CD4-positive, alpha-beta T cell (primary cell): Measurements from ENCODE around the gene JAK2. TPM values are rescaled to one million over a fixed set of nuclear protein-coding genes. Genes with fewer than 3 reads are reported as not detected.

Source experiments
- ATAC-seq: fragments of 200-7000 bp; cut with Tn5 transposase; one replicate; pipeline ENCODE4 v1.10.0; 2022; ENCODE audit warnings: mild to moderate bottlenecking; ENCODE audit not compliant: poor library complexity
- CTCF ChIA-PET: fragments of 350-600 bp; sonication (Branson Sonifier 250); formaldehyde crosslinking; loops from one replicate; lab custom pipeline; 2021; ENCODE audit warnings: antibody characterized with exemption, inconsistent platforms; lab: Charles Lee
- POLR2A ChIA-PET: fragments of 350-600 bp; sonication (Branson Sonifier 250); formaldehyde crosslinking; loops from one replicate; lab custom pipeline; 2021; ENCODE audit warnings: antibody characterized with exemption, inconsistent platforms; lab: Charles Lee
- DNase-seq, 14 experiments: peaks; one replicate each; pipeline ENCODE4 v3.0.0-alpha.2; 2013 to 2020; ENCODE audit warnings: mixed read lengths in 2 of 14
- H3K27ac ChIP-seq, 2 donors: one replicate each; pipeline versions ENCODE4 v1.5.1 to v1.7.0; 2013; ENCODE audit warnings: low read length in 2 of 2, low read depth in 1 of 2, mild to moderate bottlenecking in 1 of 2
- H3K27me3 ChIP-seq, 2 experiments: 1 replicate in 1 of 2; 2 replicates in 1 of 2; pipeline versions ENCODE4 v1.6.1 to v1.7.0; 2013; ENCODE audit warnings: low read length in 2 of 2, control low read depth in 1 of 2, mild to moderate bottlenecking in 1 of 2, moderate library complexity in 1 of 2; ENCODE audit not compliant: insufficient read depth in 2 of 2, control insufficient read depth in 1 of 2
- H3K36me3 ChIP-seq: one replicate; pipeline ENCODE4 v1.6.1; 2013; ENCODE audit warnings: low read length, control low read depth; ENCODE audit not compliant: insufficient read depth
- H3K4me1 ChIP-seq: one replicate; pipeline ENCODE4 v1.6.1; 2013; ENCODE audit warnings: low read length, control low read depth; ENCODE audit not compliant: insufficient read depth
- H3K4me3 ChIP-seq: one replicate; pipeline ENCODE4 v1.5.1; 2013; ENCODE audit warnings: mild to moderate bottlenecking, low read length, moderate library complexity
- H3K9me3 ChIP-seq, 2 experiments: 1 replicate in 1 of 2; 2 replicates in 1 of 2; pipeline versions ENCODE4 v1.6.1 to v1.7.0; 2013; ENCODE audit warnings: low read length in 2 of 2, mild to moderate bottlenecking in 2 of 2, control low read depth in 1 of 2, moderate library complexity in 1 of 2; ENCODE audit not compliant: control insufficient read depth in 1 of 2, insufficient read depth in 1 of 2
- H3K27ac Mint-ChIP-seq: one replicate; pipeline ENCODE4 v1.8.0; 2020; ENCODE audit warnings: mixed read lengths
- H3K27me3 Mint-ChIP-seq: one replicate; pipeline ENCODE4 v1.8.0; 2021; ENCODE audit warnings: mixed read lengths
- H3K36me3 Mint-ChIP-seq: one replicate; pipeline ENCODE4 v1.8.0; 2021; ENCODE audit warnings: low read depth, mixed read lengths
- H3K4me1 Mint-ChIP-seq: one replicate; pipeline ENCODE4 v1.8.0; 2021; ENCODE audit warnings: low read depth, mixed read lengths
- H3K4me3 Mint-ChIP-seq: one replicate; pipeline ENCODE4 v1.8.0; 2020; ENCODE audit warnings: mild to moderate bottlenecking, mixed read lengths
- H3K9me3 Mint-ChIP-seq: one replicate; pipeline ENCODE4 v1.8.0; 2020; ENCODE audit warnings: mixed read lengths
- CTCF ChIP-seq: fragments of 200-600 bp; IDR thresholded peaks from one replicate; pipeline ENCODE4 v1.8.0; 2022; ENCODE audit warnings: antibody characterized with exemption, mild to moderate bottlenecking
- intact Hi-C, 2 experiments: fragments of 100-400 bp; cut with DNase I in 1 of 2; cut with micrococcal nuclease in 1 of 2; formaldehyde crosslinking; loops; one replicate each; pipeline versions ENCODE4 v1.15.1 to v1.9.0; 2023 to 2025; cut with DNase I, micrococcal nuclease
- total RNA-seq, 174 experiments: library from RNA in 2 of 174; stranded (reverse) in 2 of 174; gene quantifications; one replicate each; pipeline ENCODE4 v1.2.3 and lab custom pipeline; 2021 to 2026

Gene JAK2
- total RNA-seq, 2 experiments from 2014 or later: 7.2 to 7.5 TPM

GRCh38 chr9:5008202-5008601, 23.1 kb downstream of the JAK2 start:
- no peaks in the 10 kb centered on the region for H3K27me3 Mint-ChIP-seq
- POLR2A ChIA-PET: interaction anchor here (0.6 kb wide), 1 partner anchor 581 kb away, joined by 3 read pairs; no protein-coding TSS in a partner anchor
- no peak for TF ChIP-seq CTCF
- Histone ChIP-seq H3K4me1 (no peaks in the 10 kb centered on the region), H3K36me3 (no peaks in the 10 kb centered on the region), H3K9me3 (no peaks in the 10 kb centered on the region), H3K4me3 (no peak overlapping the region), H3K27ac (no peak overlapping the region), H3K27me3 (no peaks in the 10 kb centered on the region)
- intact Hi-C loops: no loop called here
- no peak overlapping the region for H3K4me3 Mint-ChIP-seq
- peaks cover 20% of the 10 kb centered on the region for H3K4me1 Mint-ChIP-seq
- CTCF ChIA-PET: interaction anchor here (1.0 kb wide), 1 partner anchor 16 kb away, joined by 3 read pairs; no protein-coding TSS in a partner anchor
- no peak for ATAC-seq
- no peak for DNase-seq
- H3K27ac Mint-ChIP-seq: no peak overlapping the region
- H3K36me3 Mint-ChIP-seq: peaks cover 48% of the 10 kb centered on the region
- peaks cover 3% of the 10 kb centered on the region for H3K9me3 Mint-ChIP-seq

- Histone ChIP-seq H3K4me3 (no peak overlapping the region), H3K27me3 (no peaks in the 10 kb centered on the region), H3K36me3 (peaks cover 2% of the 10 kb centered on the region), H3K9me3 (peaks cover 4 to 11% of the 10 kb centered on the region in 2 experiments), H3K27ac (no peak overlapping the region), H3K4me1 (no peaks in the 10 kb centered on the region)
- no peak for TF ChIP-seq CTCF
- H3K4me1 Mint-ChIP-seq: peaks cover 17% of the 10 kb centered on the region
- ChIA-PET POLR2A (no interaction called here), CTCF (no interaction called here)
- peaks cover 61% of the 10 kb centered on the region for H3K36me3 Mint-ChIP-seq
- DNase-seq: no peak
- no peak overlapping the region for H3K27ac Mint-ChIP-seq
- H3K9me3 Mint-ChIP-seq: peaks cover 4% of the 10 kb centered on the region
- no peaks in the 10 kb centered on the region for H3K27me3 Mint-ChIP-seq
- intact Hi-C loops: no loop called here
- H3K4me3 Mint-ChIP-seq: no peak overlapping the region
- ATAC-seq: no peak
These were observed 28.3 kb downstream of the JAK2 start for GRCh38 chr9:5013374-5013773.

DNA sequence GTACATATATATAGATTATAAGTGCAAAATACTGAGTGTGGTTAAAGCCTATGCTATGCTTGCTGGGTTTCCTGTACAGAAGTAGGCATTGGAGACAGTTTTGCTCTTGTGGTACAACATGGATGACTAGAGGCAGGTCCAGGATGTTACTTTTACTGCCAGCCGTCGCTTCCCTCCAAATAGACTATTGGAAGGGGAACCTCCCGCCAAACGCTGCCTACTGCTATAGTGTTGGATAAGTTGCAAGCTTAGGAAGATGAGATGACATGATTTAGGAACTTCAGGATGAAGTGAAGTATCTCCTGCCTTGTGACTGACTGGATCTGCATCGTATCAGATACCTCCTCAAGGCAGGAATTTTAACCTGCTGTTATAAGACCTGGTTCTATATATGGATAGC, 30.9 kb downstream of the JAK2 start:
- ChIA-PET CTCF (no interaction called here), POLR2A (no interaction called here)
- no peak for DNase-seq
- no peak for TF ChIP-seq CTCF
- no peak overlapping the region for H3K4me3 ChIP-seq
- peaks cover 4% of the 10 kb centered on the region for H3K4me1 ChIP-seq
- peaks cover 2% of the 10 kb centered on the region for H3K36me3 ChIP-seq
- ATAC-seq: no peak
- H3K27me3 ChIP-seq: no peaks in the 10 kb centered on the region
- no peaks in the 10 kb centered on the region for H3K27me3 Mint-ChIP-seq
- no peak overlapping the region for H3K4me3 Mint-ChIP-seq
- intact Hi-C loops: no loop called here
- H3K27ac ChIP-seq: no peak overlapping the region
- H3K4me1 Mint-ChIP-seq: peaks cover 15% of the 10 kb centered on the region
- no peak overlapping the region for H3K27ac Mint-ChIP-seq
- peaks cover 71% of the 10 kb centered on the region for H3K36me3 Mint-ChIP-seq
- H3K9me3 Mint-ChIP-seq: peaks cover 10% of the 10 kb centered on the region
- H3K9me3 ChIP-seq: peaks cover 15 to 22% of the 10 kb centered on the region in 2 experiments
